RWPE2 (cell line): ENCODE data around the gene KCNJ16.

Experiments
- ATAC-seq: fragments of 200-7000 bp; cut with Tn5 transposase; 3 replicates; pipeline ENCODE4 v1.9.1; 2021; ENCODE audit warnings: low read depth
- DNase-seq: peaks from one replicate; pipeline ENCODE4 v3.0.0-alpha.2; 2020; ENCODE audit warnings: low spot score
- H3K27ac ChIP-seq: fragments of 450-650 bp; 2 replicates; pipeline ENCODE4 v1.5.1; 2017; ENCODE audit warnings: mild to moderate bottlenecking; ENCODE audit not compliant: poor library complexity, severe bottlenecking
- H3K27me3 ChIP-seq: fragments of 250-450 bp; sonication (Bioruptor Pico); 2 replicates; pipeline ENCODE4 v1.5.1; 2021; ENCODE audit warnings: mild to moderate bottlenecking, moderate library complexity; ENCODE audit not compliant: insufficient read depth, poor library complexity, severe bottlenecking
- H3K36me3 ChIP-seq: fragments of 250-450 bp; sonication (Bioruptor Pico); 2 replicates; pipeline ENCODE4 v1.5.1; 2020; ENCODE audit warnings: low read depth, mild to moderate bottlenecking, moderate library complexity
- H3K4me1 ChIP-seq: fragments of 250-450 bp; sonication (Bioruptor Pico); 2 replicates; pipeline ENCODE4 v1.5.1; 2021; ENCODE audit warnings: mild to moderate bottlenecking, moderate library complexity; ENCODE audit not compliant: insufficient read depth, poor library complexity, severe bottlenecking
- H3K4me3 ChIP-seq: fragments of 250-450 bp; sonication (Bioruptor Pico); 2 replicates; pipeline ENCODE4 v1.5.1; 2021; ENCODE audit warnings: mild to moderate bottlenecking, moderate library complexity; ENCODE audit not compliant: severe bottlenecking
- H3K9me3 ChIP-seq: fragments of 250-450 bp; sonication (Bioruptor Pico); 2 replicates; pipeline ENCODE4 v1.5.1; 2021; ENCODE audit warnings: mild to moderate bottlenecking, moderate library complexity; ENCODE audit not compliant: severe bottlenecking
- CTCF ChIP-seq: fragments of 450-650 bp; IDR thresholded peaks from one replicate; pipeline ENCODE4 v1.5.1; 2017; ENCODE audit warnings: mild to moderate bottlenecking, moderate library complexity; ENCODE audit not compliant: poor library complexity, severe bottlenecking

KCNJ16 gene

GRCh38 chr17:70095455-70095854 lies 20.4 kb downstream of the KCNJ16 start:
- no peak for ATAC-seq
- Histone ChIP-seq H3K4me3 (no peak overlapping the region), H3K4me1 (no peaks in the 10 kb centered on the region), H3K9me3 (no peaks in the 10 kb centered on the region), H3K27me3 (no peaks in the 10 kb centered on the region), H3K36me3 (no peaks in the 10 kb centered on the region), H3K27ac (no peak overlapping the region)
- no peak for TF ChIP-seq CTCF
- no peak for DNase-seq

GRCh38 chr17:70096861-70097260 lies 21.8 kb downstream of the KCNJ16 start:
- DNase-seq: no peak
- no peaks in the 10 kb centered on the region for H3K4me1 ChIP-seq
- H3K36me3 ChIP-seq: no peaks in the 10 kb centered on the region
- TF ChIP-seq CTCF: no peak
- no peak overlapping the region for H3K27ac ChIP-seq
- no peak for ATAC-seq
- H3K4me3 ChIP-seq: no peak overlapping the region
- H3K9me3 ChIP-seq: no peaks in the 10 kb centered on the region
- no peaks in the 10 kb centered on the region for H3K27me3 ChIP-seq

- no peak for TF ChIP-seq CTCF
- H3K27me3 ChIP-seq: no peaks in the 10 kb centered on the region
- no peak overlapping the region for H3K4me3 ChIP-seq
- no peak for DNase-seq
- no peaks in the 10 kb centered on the region for H3K9me3 ChIP-seq
- no peaks in the 10 kb centered on the region for H3K36me3 ChIP-seq
- ATAC-seq: no peak
- no peaks in the 10 kb centered on the region for H3K4me1 ChIP-seq
- no peak overlapping the region for H3K27ac ChIP-seq
Observed at GRCh38 chr17:70098030-70098429, 23.0 kb downstream of the KCNJ16 start.

GRCh38 chr17:70099294-70099693 lies 24.3 kb downstream of the KCNJ16 start:
- no peaks in the 10 kb centered on the region for H3K27me3 ChIP-seq
- DNase-seq: no peak
- TF ChIP-seq CTCF: no peak
- H3K4me3 ChIP-seq: no peak overlapping the region
- no peaks in the 10 kb centered on the region for H3K9me3 ChIP-seq
- ATAC-seq: no peak
- H3K4me1 ChIP-seq: no peaks in the 10 kb centered on the region
- H3K36me3 ChIP-seq: no peaks in the 10 kb centered on the region
- no peak overlapping the region for H3K27ac ChIP-seq

GRCh38 chr17:70099884-70100283 lies 24.9 kb downstream of the KCNJ16 start:
- Histone ChIP-seq H3K4me3 (no peak overlapping the region), H3K9me3 (no peaks in the 10 kb centered on the region), H3K4me1 (no peaks in the 10 kb centered on the region), H3K36me3 (no peaks in the 10 kb centered on the region), H3K27ac (no peak overlapping the region), H3K27me3 (no peaks in the 10 kb centered on the region)
- ATAC-seq: no peak
- no peak for TF ChIP-seq CTCF
- no peak for DNase-seq
